SK-N-SH treated with all-trans-retinoic acid at 6 μM for 48 hours (cell line): ENCODE data around the gene GOLT1A.

Experiments used
- ATAC-seq: fragments of 200-7000 bp; cut with Tn5 transposase; 3 replicates; pipeline ENCODE4 v1.9.1; 2020; ENCODE audit warnings: mild to moderate bottlenecking, moderate library complexity
- ARNTL ChIP-seq: fragments of 450-650 bp; formaldehyde crosslinking; IDR thresholded peaks from 2 replicates; pipeline ENCODE4 v1.5.0; 2020; ENCODE audit warnings: low read depth, mild to moderate bottlenecking, moderate library complexity, borderline replicate concordance
- BACH2 ChIP-seq: fragments of 250-450 bp; sonication (Bioruptor Pico); IDR thresholded peaks from 2 replicates; pipeline ENCODE4 v1.9.0; 2021; ENCODE audit warnings: mild to moderate bottlenecking, borderline replicate concordance
- CSDC2 ChIP-seq: fragments of 250-450 bp; sonication (Bioruptor Pico); IDR thresholded peaks from 2 replicates; pipeline ENCODE4 v1.5.0; 2020; ENCODE audit warnings: mild to moderate bottlenecking, moderate library complexity
- ESRRG ChIP-seq: fragments of 250-450 bp; sonication (Bioruptor Pico); IDR thresholded peaks from 2 replicates; pipeline ENCODE4 v1.6.1; 2021; ENCODE audit warnings: mild to moderate bottlenecking
- GLIS3 ChIP-seq: fragments of 250-450 bp; sonication (Bioruptor Pico); IDR thresholded peaks from 2 replicates; pipeline ENCODE4 v1.5.0; 2020; ENCODE audit warnings: mild to moderate bottlenecking, moderate library complexity
- ISL1 ChIP-seq: fragments of 250-450 bp; sonication (Bioruptor Pico); IDR thresholded peaks from 2 replicates; pipeline ENCODE4 v2.1.2; 2022; ENCODE audit warnings: mild to moderate bottlenecking, moderate library complexity
- OSR1 ChIP-seq: fragments of 250-450 bp; sonication (Bioruptor Pico); IDR thresholded peaks from 2 replicates; pipeline ENCODE4 v1.8.0; 2022; ENCODE audit warnings: moderate library complexity, mild to moderate bottlenecking, inconsistent platforms
- PATZ1 ChIP-seq: fragments of 250-450 bp; sonication (Bioruptor Pico); IDR thresholded peaks from 2 replicates; pipeline ENCODE4 v1.8.0; 2020; ENCODE audit warnings: mild to moderate bottlenecking, moderate library complexity, borderline replicate concordance
- PPARA ChIP-seq: fragments of 250-450 bp; sonication (Bioruptor Pico); IDR thresholded peaks from 2 replicates; pipeline ENCODE4 v1.5.0; 2020; ENCODE audit warnings: mild to moderate bottlenecking, borderline replicate concordance
- TOX ChIP-seq: fragments of 250-450 bp; sonication (Bioruptor Pico); IDR thresholded peaks from 2 replicates; pipeline ENCODE4 v1.8.0; 2021; ENCODE audit warnings: mild to moderate bottlenecking, moderate library complexity, borderline replicate concordance
- ZC3H10 ChIP-seq: fragments of 250-450 bp; sonication (Bioruptor Pico); IDR thresholded peaks from 2 replicates; pipeline ENCODE4 v1.5.1; 2021; ENCODE audit warnings: mild to moderate bottlenecking, moderate library complexity
- ZNF565 ChIP-seq: fragments of 450-650 bp; formaldehyde crosslinking; conservative IDR thresholded peaks from 2 replicates; pipeline ENCODE4 v1.5.0; 2020; ENCODE audit warnings: low read depth, mild to moderate bottlenecking, moderate library complexity
- ZNF70 ChIP-seq: fragments of 450-650 bp; formaldehyde crosslinking; IDR thresholded peaks from 2 replicates; pipeline ENCODE4 v1.5.0; 2020; ENCODE audit warnings: mild to moderate bottlenecking, moderate library complexity
- ZNF8 ChIP-seq: fragments of 450-650 bp; formaldehyde crosslinking; IDR thresholded peaks from 2 replicates; pipeline ENCODE4 v1.5.0; 2020; ENCODE audit warnings: mild to moderate bottlenecking, moderate library complexity
- TF ChIP-seq, protein P1 (sequence below): fragments of 250-450 bp; sonication (Bioruptor Pico); IDR thresholded peaks from 2 replicates; pipeline ENCODE4 v1.5.0; 2020; ENCODE audit warnings: mild to moderate bottlenecking, moderate library complexity
- TF ChIP-seq, protein P2 (sequence below): fragments of 250-450 bp; sonication (Bioruptor Pico); IDR thresholded peaks from 2 replicates; pipeline ENCODE4 v1.5.1; 2020; ENCODE audit warnings: low read depth, mild to moderate bottlenecking, moderate library complexity
- TF ChIP-seq, protein P3 (sequence below): fragments of 250-450 bp; sonication (Bioruptor Pico); IDR thresholded peaks from 2 replicates; pipeline ENCODE4 v1.8.0; 2021; ENCODE audit warnings: low read depth, mild to moderate bottlenecking, moderate library complexity, borderline replicate concordance
- TF ChIP-seq, protein P4 (sequence below): fragments of 250-450 bp; sonication (Bioruptor Pico); IDR thresholded peaks from 2 replicates; pipeline ENCODE4 v1.5.1; 2021; ENCODE audit warnings: mild to moderate bottlenecking, moderate library complexity

The GOLT1A gene

GRCh38 chr1:204255966-204256365 lies 42.2 kb upstream of the GOLT1A start:
- TF ChIP-seq ISL1 (CRISPR knock-in tag): no peak
- no peak for ATAC-seq

DNA sequence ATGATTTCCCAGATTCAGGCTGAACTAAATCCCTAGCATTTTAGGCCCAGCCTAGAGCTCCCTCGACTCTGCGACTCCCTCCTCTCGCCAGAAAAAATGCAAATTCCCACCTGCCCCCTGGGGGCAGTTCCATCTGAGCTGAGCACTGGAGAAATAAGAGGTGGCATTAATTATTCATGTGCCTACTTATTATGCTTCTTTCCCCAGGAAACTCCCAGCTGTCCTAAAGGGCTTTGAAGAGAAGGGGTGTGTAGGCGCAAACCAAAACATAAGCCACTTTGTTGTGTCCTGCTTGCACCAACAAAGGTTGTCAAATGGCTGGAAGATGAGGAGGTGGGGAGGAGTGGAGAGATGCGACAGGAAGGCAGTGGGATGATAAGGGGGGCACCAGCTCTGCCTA lies 41.4 kb upstream of the GOLT1A start:
- no peak for ATAC-seq

DNA sequence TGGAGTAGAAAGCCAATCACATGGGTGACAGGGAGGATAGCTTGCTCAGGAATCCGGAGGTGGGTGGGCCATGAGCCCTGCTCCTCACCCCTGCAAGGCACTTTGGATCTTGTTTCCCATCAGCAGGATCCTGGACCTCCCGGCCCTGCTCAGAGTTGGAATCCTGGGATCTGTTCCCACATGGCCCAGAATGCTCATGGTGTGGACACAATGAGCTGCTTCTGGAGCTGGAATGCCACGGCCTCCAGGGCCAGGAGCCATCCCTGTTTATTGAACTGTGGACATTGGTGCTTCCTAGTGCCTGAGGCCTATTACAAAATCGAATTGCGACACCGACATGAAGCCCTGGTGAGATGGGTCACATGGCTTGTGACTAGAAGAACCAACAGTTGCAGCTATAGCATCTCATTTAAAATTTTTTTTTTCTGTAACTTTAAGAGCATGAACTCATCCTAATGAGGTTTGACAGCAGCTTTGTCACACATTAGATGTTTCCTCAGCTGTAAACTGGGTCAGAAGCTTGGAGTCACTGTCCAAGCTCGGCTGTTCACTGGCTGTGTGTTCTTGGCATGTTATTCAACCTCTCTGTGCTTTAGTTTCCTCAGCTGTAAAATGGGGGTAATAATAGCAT lies 40.4 kb upstream of the GOLT1A start:
- no peak for ATAC-seq
- TF ChIP-seq PATZ1 (no peak), CSDC2 (CRISPR knock-in tag) (no peak), ZNF70 (CRISPR knock-in tag) (no peak), ISL1 (CRISPR knock-in tag) (no peak), ZC3H10 (CRISPR knock-in tag) (no peak), GLIS3 (no peak)
- TF ChIP-seq, protein P1, sequence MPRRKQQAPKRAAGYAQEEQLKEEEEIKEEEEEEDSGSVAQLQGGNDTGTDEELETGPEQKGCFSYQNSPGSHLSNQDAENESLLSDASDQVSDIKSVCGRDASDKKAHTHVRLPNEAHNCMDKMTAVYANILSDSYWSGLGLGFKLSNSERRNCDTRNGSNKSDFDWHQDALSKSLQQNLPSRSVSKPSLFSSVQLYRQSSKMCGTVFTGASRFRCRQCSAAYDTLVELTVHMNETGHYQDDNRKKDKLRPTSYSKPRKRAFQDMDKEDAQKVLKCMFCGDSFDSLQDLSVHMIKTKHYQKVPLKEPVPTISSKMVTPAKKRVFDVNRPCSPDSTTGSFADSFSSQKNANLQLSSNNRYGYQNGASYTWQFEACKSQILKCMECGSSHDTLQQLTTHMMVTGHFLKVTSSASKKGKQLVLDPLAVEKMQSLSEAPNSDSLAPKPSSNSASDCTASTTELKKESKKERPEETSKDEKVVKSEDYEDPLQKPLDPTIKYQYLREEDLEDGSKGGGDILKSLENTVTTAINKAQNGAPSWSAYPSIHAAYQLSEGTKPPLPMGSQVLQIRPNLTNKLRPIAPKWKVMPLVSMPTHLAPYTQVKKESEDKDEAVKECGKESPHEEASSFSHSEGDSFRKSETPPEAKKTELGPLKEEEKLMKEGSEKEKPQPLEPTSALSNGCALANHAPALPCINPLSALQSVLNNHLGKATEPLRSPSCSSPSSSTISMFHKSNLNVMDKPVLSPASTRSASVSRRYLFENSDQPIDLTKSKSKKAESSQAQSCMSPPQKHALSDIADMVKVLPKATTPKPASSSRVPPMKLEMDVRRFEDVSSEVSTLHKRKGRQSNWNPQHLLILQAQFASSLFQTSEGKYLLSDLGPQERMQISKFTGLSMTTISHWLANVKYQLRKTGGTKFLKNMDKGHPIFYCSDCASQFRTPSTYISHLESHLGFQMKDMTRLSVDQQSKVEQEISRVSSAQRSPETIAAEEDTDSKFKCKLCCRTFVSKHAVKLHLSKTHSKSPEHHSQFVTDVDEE (CRISPR knock-in tag): no peak
- TF ChIP-seq, protein P2, sequence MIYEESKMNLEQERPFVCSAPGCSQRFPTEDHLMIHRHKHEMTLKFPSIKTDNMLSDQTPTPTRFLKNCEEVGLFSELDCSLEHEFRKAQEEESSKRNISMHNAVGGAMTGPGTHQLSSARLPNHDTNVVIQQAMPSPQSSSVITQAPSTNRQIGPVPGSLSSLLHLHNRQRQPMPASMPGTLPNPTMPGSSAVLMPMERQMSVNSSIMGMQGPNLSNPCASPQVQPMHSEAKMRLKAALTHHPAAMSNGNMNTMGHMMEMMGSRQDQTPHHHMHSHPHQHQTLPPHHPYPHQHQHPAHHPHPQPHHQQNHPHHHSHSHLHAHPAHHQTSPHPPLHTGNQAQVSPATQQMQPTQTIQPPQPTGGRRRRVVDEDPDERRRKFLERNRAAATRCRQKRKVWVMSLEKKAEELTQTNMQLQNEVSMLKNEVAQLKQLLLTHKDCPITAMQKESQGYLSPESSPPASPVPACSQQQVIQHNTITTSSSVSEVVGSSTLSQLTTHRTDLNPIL (CRISPR knock-in tag): no peak

More for the DNA sequence above, 41.4 kb upstream of the GOLT1A start:
- TF ChIP-seq, protein P3, sequence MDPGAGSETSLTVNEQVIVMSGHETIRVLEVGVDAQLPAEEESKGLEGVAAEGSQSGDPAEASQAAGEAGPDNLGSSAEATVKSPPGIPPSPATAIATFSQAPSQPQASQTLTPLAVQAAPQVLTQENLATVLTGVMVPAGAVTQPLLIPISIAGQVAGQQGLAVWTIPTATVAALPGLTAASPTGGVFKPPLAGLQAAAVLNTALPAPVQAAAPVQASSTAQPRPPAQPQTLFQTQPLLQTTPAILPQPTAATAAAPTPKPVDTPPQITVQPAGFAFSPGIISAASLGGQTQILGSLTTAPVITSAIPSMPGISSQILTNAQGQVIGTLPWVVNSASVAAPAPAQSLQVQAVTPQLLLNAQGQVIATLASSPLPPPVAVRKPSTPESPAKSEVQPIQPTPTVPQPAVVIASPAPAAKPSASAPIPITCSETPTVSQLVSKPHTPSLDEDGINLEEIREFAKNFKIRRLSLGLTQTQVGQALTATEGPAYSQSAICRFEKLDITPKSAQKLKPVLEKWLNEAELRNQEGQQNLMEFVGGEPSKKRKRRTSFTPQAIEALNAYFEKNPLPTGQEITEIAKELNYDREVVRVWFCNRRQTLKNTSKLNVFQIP (CRISPR knock-in tag): no peak
- no peak for TF ChIP-seq ZNF565
- TF ChIP-seq ESRRG (CRISPR knock-in tag): no peak
- no peak for TF ChIP-seq PATZ1
- TF ChIP-seq GLIS3: no peak
- no peak for TF ChIP-seq BACH2
- no peak for TF ChIP-seq ZC3H10 (CRISPR knock-in tag)
- TF ChIP-seq, protein P1 (CRISPR knock-in tag): no peak
- no peak for TF ChIP-seq ARNTL (CRISPR knock-in tag)
- TF ChIP-seq, protein P2 (CRISPR knock-in tag): no peak
- TF ChIP-seq PPARA: no peak
- no peak for TF ChIP-seq ZNF8
- no peak for TF ChIP-seq CSDC2 (CRISPR knock-in tag)
- TF ChIP-seq, protein P4, sequence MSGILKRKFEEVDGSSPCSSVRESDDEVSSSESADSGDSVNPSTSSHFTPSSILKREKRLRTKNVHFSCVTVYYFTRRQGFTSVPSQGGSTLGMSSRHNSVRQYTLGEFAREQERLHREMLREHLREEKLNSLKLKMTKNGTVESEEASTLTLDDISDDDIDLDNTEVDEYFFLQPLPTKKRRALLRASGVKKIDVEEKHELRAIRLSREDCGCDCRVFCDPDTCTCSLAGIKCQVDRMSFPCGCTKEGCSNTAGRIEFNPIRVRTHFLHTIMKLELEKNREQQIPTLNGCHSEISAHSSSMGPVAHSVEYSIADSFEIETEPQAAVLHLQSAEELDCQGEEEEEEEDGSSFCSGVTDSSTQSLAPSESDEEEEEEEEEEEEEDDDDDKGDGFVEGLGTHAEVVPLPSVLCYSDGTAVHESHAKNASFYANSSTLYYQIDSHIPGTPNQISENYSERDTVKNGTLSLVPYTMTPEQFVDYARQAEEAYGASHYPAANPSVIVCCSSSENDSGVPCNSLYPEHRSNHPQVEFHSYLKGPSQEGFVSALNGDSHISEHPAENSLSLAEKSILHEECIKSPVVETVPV (CRISPR knock-in tag): no peak
- TF ChIP-seq TOX (CRISPR knock-in tag): no peak
- no peak for TF ChIP-seq OSR1 (CRISPR knock-in tag)
